TTC549 (cell line): ENCODE results near the gene DMBT1.
"Not testable (repeated sequence)": the region's sequence is repeated elsewhere in the genome, so short reads cannot be mapped to it uniquely, and the experiment has no call there.

Experiments
- FAIRE-seq: peaks from 2 replicates; lab custom pipeline; 2012; peaks lifted over from hg19 to GRCh38; lab: Jason Lieb, UNC

DMBT1 gene

DNA sequence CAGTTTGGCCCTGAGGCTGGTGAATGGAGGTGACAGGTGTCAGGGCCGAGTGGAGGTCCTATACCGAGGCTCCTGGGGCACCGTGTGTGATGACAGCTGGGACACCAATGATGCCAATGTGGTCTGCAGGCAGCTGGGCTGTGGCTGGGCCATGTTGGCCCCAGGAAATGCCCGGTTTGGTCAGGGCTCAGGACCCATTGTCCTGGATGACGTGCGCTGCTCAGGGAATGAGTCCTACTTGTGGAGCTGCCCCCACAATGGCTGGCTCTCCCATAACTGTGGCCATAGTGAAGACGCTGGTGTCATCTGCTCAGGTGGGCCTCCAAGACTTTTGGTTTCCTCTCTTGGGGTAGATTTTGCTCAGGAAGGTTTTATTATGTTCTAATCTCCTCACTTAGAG, 25.5 kb downstream of the DMBT1 start:
- FAIRE-seq, result not testable (repeated sequence)

DNA sequence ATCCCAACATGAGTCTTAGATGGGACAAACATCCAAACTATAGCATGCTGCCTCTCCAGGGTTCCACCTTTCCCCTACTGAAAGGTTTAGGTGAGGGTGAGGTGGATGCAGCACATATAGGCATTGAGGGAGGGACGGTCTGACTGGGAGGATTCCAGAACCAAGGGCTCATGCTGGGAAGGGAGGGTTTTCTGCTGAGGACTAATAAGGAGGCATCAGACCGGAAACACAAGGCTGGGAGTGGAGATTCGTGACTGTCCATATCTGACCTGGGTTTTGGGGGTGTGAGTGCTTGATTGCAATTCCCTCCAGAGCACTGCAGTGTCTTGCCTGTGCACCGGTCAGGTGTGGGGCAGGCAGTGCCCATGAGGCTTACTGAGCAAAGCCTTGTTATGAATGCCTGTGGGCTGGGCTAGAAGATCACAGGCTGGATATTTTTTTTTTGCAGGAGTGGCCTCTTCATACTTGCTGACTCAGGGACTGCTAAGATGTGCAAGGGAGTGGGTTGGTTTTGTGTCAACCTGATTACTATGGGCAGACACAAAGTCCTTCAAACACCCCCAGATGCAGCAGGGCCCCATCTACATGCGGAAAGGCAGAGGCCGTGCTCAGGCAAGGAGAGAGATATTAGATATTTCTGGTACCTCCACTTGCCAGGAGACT, 26.7 kb downstream of the DMBT1 start:
- FAIRE-seq, result no peak

GRCh38 chr10:122588381-122588780, 27.8 kb downstream of the DMBT1 start:
- no peak for FAIRE-seq

GRCh38 chr10:122590153-122590552, 29.6 kb downstream of the DMBT1 start:
- no peak for FAIRE-seq

GRCh38 chr10:122591736-122592135, 31.2 kb downstream of the DMBT1 start:
- no peak for FAIRE-seq

GRCh38 chr10:122592161-122592560, 31.6 kb downstream of the DMBT1 start:
- FAIRE-seq, result no peak

DNA sequence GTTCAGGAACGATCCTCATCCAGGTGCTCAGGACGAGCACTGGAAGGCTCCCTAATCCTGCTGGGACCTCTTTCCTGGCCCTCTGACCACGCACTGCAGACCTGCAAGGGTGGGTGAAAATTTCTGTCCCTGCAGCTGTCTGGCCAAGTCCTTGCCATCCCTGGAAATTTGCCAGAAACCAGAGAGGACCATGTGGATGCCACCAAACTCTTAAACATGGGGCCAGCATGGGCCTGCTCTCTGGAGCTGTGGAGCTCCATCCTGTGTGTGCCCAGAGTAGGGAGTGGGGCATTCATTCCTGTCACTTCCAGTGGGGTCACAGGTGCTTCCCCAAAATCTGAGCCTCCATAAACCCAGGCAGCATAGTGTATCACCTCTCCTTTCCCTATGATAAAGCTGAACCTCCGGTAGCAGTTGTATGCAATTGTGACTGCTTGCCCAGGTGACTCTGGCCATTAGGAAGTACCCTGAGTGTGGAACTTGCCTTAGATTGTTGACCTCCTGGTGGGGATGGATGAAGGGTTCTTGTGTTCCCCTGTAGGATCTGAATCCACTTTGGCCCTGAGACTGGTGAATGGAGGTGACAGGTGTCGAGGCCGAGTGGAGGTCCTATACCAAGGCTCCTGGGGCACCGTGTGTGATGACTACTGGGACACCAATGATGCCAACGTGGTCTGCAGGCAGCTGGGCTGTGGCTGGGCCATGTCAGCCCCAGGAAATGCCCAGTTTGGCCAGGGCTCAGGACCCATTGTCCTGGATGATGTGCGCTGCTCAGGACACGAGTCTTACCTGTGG, 57.1 kb downstream of the DMBT1 start:
- no peak for FAIRE-seq

GRCh38 chr10:122618461-122619165, 58.1 kb downstream of the DMBT1 start:
- no peak for FAIRE-seq

- FAIRE-seq, result not testable (repeated sequence)
Observed at GRCh38 chr10:122620961-122621360, 60.4 kb downstream of the DMBT1 start.

GRCh38 chr10:122624546-122624945, 64.0 kb downstream of the DMBT1 start:
- no peak for FAIRE-seq

GRCh38 chr10:122630526-122630925, 70.0 kb downstream of the DMBT1 start:
- FAIRE-seq, result no peak

DNA sequence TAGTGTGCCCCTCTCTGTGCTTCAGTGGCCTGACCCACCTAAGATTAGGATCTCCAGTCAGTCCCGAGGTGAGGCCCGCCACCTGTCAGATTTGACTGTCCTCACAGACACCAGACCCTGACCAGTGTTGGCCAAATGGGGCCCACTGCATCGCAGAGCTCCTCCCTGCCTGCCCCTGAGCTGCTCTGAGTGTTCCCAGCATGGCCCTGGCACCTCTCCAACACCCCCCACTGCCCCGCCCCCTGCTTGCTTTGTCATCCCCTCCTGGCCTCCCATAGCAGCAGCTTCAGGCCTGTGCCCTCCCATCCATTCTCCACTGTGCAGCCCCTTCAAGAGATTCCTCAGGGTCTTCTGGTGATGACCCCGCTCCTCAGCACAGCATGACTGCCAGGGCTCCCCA, 71.5 kb downstream of the DMBT1 start:
- no peak for FAIRE-seq

DNA sequence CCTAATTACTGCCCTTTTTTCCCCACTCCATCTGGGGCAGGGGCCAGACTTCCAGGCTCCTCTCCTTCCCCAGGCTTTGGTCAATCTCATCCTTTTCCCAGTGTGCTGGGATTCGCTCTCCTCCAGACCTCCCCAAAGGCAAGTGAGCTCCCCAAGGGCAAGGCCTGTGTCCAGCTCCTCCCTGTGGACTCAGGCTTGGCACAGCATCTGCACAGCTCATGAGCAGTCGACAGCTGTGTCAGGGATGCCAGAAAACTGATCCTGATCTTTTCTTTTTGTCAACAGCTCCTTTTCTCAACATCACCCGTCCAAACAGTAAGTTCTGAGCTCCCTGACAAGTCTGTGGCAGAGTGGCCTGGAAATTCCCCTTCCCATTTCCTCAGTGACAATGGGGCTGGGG, 72.0 kb downstream of the DMBT1 start:
- no peak for FAIRE-seq

DNA sequence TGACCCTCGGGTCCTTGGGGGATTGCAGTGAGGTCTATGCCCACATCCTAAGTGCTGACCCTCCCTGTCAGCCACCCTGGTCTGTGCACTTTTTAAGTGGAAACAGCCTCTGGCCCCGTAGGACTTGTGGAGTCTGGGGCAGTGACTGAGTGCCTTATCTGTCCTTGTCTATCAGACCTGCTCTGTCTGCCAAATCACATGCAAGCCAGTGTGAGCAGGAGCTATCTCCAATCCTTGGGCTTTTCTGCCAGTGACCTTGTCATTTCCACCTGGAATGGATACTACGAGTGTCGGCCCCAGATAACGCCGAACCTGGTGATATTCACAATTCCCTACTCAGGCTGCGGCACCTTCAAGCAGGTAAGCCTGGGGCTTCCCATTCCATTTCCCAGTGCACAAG, 76.4 kb downstream of the DMBT1 start:
- no peak for FAIRE-seq

DNA sequence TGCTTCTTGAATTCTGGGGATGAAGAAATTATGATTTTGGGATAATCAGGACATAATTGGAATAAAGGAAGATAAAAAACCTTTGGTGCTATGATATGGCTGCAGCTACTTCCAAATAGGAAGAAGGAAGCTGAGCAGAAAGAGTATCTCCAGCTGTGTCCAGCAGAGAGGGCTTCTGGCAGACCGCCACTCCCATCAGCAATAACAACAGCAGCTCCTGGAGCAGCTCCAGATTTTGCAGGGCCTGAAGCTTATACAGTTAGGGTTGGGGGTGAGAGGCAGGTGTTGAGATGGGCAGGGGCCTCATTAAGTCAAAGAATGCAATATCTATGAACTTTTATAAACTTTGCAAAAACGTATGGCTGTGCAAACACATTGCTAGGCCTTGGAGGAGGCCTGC, 76.8 kb downstream of the DMBT1 start:
- FAIRE-seq, result no peak

DNA sequence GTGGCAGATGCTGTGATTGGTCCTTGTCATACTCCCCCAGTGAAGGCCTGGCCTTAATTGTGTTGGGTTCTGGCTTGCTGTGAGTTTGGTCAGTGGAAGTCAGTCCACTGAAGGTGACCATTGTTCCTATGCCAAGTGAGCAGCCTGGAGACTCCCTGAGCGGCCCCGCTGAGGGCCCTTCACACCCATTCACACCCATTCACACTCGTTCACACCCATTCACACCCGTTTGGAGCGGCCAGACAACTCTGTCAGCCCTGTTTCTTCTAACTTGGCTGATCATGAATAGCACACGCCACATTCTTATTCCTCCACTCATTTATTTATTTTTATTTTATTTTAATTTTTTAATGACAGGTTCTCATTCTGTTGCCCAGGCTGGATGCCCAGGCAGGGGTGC, 77.6 kb downstream of the DMBT1 start:
- no peak for FAIRE-seq

DNA sequence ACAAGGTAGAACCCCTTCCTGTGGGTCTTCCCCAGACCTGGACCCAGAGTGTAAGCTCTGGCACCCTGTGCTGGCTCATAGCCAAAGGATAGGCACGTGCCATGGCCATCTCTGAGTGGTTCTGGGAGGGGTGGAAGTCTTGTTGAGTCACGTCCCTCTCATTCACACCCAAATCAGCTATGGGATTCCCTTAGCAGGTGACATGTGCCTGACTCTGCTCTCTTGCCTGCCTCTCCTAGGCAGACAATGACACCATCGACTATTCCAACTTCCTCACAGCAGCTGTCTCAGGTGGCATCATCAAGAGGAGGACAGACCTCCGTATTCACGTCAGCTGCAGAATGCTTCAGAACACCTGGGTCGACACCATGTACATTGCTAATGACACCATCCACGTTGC, 79.2 kb downstream of the DMBT1 start:
- FAIRE-seq, result no peak

- no peak for FAIRE-seq
Observed at GRCh38 chr10:122640921-122641320, 80.4 kb downstream of the DMBT1 start.

GRCh38 chr10:122642726-122643605, 82.4 kb downstream of the DMBT1 start:
- no peak for FAIRE-seq

GRCh38 chr10:122643931-122644534, 83.5 kb downstream of the DMBT1 start:
- FAIRE-seq, result no peak

DNA sequence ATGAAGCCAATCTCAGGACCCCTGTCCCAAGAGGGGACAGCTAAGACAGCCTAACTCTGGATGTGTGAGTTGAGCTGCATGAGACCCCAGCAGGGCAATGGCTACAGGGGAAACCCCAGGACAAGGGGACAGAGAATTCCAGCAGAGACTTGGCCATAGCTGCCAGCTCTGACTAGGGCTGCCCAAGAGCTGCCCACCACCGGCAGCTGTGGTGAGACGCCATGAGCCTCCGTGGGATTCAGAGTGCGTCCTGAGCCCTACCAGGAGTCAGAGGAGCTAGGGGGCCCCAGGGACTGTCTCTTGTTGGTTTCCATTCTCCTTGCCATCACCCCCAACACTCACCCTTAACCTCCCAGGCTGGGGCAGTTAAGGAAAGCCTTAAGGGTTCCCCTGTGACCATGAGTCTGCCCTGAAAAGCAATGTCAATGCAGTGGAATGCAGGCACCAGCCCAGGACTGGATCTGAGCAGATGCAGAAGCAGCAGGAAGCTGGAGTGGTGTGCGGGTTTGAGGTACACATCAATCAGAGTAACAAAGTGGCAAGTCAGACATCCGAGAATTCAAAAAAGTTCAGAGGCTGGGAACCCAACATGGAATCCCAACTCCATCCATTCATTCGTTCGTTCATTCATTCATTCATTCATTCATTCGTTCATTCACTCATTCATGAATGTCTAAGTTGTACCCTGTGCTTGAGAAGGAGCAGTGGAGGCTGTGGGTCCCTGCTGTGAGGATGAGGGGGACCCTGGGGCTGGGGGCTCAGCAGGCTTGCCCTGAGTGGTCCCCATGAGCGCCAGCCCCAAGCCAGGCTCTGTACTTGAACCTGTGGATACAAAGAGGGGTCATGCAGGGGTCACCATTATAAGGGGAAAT, 86.2 kb downstream of the DMBT1 start:
- FAIRE-seq, result no peak
